GM19463 (cell line): ENCODE data around the gene CCDC61.

Experiments used
- ATAC-seq: cut with Tn5 transposase; IDR thresholded peaks from one replicate; pipeline ENCODE4 v1.9.1; 2021; ENCODE audit warnings: mild to moderate bottlenecking, moderate library complexity; ENCODE audit not compliant: unreplicated experiment

Gene CCDC61, protein sequence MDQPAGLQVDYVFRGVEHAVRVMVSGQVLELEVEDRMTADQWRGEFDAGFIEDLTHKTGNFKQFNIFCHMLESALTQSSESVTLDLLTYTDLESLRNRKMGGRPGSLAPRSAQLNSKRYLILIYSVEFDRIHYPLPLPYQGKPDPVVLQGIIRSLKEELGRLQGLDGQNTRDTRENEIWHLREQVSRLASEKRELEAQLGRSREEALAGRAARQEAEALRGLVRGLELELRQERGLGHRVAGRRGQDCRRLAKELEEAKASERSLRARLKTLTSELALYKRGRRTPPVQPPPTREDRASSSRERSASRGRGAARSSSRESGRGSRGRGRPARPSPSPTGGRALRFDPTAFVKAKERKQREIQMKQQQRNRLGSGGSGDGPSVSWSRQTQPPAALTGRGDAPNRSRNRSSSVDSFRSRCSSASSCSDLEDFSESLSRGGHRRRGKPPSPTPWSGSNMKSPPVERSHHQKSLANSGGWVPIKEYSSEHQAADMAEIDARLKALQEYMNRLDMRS

DNA sequence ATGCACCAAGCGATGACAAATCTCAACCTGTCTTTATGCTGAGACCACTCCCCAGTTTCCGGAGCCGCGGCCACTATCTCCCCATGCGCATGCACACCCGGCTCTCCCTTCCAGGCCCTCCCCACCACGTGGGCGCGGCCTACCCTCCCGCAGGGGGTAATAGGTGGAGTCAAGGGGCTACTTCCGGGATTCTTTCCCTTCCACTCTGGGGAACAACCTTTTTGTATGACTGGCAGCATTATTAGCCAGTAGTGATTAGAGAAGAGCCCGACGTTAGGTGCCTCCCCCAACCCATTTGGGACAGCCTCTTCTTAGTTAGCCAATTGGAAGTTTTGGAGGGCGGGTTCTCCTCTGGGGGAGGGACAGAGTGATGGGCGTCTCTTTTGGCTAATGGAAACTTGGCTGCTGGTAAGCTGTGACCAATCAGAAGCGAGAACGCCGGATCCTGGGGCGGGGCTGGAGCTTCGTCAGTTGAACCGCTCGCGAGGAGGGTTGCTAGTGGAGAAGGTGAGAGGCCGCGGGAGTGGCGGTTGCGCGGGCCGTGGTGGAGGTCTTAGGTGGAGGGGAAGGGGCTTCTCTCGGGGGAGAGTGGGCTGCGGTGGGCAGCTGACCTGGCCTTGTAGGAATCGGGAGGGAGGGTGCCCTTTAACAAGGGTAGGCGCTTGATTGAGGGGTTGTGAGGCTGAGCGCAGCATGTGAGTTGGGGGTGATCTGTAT, at the start of gene CCDC61:
CCDC61 (plus strand) TSS at position 470 of the 717 bp plus-strand sequence. CDS start 7,552 bp downstream, outside the sequence.
- peak; percentile 93 for ATAC-seq

DNA sequence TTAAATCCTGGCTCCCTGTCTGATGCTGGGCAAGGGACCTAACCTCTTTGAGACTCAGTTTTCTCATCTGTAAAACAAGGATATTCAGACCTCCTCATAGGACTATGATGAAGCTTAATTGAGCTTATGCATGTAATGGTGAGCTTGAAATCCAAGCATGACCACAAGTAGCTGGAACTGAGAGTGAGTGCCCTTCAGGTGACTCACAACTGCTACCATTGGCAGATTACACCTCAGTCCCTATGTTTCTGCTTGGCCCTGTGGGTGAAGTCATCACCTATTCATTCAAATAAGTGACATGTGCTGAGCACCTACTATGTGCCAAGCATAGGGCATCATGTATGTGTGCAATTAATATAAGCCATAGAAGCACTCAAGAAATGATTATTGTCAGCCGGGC, 47.3 kb upstream of the CCDC61 start:
- no peak for ATAC-seq

DNA sequence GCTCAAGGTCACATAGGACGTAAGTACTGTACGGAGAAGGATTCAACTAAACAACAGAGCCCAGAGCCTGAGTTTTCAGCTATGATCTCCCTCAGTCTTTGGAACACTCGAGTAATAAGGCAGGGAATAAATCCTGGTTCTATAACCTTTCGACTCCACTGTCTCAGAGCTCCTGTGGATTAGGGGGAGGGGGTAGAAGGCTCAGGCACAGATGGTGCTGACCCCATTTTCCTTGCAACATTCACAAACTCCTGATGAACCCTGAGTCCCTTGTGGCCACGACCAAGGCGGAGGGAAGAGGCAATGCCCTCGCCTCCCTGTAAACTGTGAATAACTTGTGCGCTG, 43.0 kb upstream of the CCDC61 start:
- ATAC-seq = no peak

DNA sequence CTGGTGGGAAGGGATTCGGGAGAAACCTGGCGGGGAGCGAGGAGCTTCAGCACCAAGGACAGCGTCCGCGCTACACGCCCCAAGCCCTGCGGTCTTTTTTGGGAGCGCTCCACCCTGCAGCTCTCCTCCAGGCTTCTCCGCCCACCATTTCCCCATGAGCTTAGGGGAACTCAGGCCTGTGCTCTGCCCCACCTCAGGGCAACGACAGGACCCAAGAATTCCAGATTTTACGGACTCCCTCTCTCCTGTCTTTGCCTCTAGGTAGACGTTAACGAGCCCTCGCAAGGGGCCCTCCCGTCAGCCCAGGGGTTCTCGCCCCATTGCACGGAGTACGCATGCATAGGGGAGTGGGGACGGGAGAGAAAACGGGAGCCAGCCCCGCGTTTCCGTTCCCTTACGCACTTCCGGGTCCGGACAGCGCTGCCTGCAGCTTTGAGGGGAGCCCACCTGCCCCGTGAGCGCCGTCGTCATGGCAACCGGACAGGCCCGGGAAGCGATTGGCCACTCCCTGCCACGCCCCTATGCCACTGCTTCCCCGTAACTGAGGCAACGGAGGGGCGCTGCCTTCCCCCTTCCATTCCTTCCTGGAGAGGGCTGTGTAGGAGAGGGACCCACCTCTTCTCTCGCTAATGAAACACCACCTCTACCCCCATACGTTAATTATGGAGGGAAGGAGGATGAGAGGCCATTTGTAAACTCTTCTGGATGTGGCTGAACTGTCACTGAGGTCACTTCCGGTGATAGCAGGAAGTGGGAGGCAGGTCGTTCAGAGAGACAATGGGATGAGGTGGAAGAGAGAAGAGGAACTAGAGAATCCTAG, 42.4 kb upstream of the CCDC61 start:
- ATAC-seq = no peak

DNA sequence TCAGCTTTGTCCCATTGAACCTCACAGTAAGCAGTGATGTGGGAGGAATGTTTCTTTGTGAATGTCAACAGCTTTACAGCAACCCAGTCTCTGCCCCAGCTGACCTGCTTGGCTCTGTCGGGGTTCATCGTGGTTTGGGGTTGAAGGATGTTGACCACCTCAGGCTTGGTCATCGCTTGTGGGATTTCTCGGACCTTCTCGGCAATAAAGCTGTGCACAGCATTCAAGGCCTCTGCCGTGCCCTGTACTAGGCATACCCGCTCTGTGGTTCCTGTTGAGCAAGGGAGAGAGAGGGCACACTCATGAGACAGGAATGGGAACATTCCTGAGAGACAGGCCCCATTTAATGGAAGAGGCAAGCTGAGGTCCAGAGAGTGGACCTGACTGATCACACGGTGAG, 41.6 kb upstream of the CCDC61 start:
- no peak for ATAC-seq

DNA sequence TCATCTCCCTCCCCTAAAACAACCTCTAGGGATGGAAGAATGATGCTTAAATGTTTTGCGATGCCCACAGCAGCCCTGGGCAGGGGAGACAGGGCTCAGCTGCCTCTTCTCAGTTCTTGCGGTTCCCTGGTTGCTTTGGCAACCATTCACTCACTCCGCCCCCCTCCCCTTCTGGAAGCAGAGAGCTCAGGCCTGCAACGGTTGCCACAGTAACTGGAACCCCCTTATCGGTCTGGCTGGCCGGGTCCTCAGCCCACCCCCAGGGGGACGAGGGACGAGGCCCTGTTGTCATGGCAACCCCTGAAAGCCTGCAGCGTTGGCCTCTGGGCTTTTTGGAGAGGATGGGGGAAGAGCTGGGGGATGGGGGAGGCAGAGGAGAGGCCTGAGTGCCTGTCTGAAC, 41.1 kb upstream of the CCDC61 start:
- ATAC-seq = no peak

DNA sequence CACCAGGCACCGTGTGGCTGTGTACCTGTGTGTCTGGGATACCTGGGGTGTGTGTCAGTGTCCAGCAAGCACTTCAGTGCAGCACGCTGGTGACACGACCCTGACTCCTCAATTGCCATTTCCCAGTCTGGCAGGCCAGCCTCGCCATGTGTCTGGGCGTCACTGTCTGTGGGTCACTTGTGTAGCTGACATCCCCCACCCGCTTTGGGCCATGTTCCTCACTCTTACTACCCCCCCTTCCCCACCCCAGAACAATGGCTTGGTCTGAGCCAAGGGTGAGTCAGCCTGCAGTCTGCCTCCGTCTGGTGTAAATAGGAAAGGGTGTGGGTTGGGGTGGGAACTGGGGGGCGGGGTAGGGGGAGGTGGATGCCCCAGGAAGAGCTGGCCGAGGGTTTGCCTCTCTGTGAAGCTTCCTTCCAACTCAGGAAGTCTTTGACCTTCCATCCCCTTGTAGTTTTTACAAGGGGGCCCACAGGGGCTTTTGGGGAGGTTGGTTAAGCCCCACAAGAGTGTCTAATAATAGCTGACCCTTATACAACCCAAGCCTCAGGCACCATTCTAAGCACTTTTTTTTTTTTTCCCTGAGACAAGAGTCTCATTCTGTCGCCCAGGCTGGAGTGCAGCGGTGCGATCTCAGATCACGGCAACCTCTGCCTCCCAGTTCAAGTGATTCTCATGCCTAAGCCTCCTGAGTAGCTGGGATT, 39.2 kb upstream of the CCDC61 start:
- ATAC-seq = no peak

DNA sequence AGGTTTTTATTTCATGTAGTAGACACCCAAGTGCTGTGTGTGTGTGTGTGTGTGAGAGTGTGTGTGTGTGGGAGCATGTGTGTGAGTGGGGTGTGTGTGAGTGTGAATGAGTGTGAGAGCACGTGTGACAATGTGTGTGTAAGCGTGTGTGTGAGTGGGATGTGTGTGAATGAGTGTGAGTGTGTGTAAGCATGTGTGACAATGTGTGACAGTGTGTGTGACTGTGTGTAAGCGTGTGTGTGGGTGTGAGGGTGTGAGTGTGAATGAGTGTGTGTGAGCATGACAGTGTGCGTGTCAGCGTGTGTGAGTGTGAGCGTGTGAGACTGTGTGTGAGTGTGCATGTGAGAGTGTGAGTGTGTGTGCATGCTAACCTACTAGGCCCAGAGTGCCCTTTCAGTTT, 36.9 kb upstream of the CCDC61 start:
- no peak for ATAC-seq

DNA sequence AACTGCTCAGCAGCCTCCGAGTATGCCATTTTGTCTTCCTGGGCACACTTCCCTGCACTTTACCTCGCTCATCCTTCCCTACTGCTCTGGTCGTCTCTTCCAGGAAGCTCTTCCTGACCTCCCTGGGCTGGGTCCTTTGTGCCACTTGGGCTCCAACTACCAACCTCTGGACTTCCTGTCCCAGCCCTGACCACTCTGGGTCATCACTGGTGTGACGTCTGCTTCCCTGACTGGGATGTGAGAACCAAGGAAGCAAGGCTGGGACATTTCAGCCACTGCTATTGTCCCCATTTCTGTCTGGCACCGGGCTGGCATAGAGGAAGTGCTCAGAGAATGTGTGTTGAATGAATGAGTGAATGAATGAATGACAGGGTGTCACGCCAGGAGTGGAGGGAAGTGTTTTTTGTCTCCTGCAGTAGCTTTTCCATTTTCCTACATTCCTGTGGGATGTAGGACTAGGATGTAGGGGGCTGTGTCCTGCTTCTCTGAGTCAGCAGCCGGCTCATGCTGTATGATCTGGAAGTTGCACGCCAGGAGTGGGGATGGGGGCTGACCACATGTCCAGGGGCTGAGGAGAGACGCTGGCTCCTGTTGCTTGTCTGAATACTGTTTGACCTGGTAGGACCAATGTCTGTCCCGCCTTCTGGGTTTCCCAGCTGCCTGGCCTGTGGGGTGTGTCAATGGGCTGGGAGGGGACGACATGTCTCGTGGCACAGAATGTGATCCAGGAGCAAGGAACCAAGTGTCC, 36.3 kb upstream of the CCDC61 start:
- no peak for ATAC-seq

DNA sequence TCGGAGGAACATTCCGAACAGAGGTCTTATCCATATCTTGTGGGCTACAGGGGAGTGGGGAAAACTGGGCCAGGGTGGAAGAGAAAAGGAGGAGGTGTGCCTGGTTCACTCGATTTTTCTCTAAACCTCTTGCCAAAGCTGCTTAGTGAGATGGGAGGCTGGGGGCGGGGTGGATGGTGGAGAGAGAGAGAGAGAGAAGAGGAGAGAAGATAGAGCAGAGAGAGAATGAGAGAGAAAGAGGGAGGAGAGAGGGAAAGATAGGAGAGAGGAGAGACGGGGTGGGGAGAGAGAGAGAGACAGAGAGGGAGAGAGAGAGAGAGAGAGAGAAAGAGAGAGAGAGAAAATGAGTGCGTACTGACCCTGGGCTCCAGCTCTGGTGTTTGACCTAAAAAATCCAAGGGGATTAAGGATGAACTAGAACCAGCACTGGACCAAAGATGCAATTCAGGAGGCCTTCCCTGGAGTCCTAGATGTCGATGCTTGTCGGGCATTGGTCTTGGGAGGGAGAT, 35.7 kb upstream of the CCDC61 start:
- ATAC-seq = no peak

DNA sequence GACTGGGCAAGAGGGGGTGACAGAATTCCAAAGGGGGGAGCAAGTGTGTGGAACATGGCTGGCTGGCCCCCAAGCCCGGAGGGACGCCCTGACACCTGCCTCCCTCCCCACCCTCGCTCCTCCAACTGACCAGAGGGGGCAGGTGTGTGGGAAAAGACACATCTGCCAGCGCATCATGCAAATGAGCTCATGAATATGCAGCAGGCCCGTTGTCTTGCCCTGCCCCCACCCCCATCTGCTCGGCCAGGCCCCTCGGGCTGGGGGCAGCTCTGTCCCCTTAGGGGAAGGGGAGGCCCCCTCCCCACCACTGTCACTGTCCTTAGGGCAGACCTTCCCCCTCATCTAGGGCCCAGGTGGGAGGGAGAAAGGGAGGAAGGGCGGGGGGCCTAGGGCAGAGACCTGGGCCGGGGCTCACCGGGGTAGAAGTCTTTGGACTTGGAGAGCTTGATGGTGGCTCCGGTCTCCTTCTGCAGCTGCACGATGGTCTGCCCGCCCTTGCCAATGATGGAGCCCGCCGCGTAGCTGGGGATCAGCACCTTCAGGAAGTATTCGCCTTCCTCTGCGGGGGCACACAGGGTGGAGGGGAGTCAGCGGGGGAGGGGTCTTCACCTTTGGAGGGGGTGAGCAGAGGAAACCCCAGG, 34.6 kb upstream of the CCDC61 start:
- ATAC-seq = no peak

DNA sequence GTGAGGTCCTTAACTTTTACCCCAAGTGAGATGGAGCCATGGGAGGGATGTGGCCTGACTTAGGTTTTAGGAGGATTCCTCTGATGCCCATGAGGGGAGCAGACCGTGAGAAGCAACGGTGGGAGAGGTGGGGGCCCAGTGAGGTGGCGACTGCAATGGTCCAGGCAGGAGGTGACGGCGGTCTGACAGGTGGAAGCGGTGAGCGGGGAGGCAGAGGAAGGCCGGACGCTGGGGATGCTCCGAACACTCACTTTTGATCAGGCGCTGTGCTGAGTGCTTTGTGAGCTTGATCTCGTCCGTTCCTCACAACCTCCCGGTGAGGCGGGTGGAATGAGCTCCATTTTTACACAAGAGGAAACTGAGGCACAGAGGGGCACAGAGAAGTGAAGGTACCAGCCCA, 33.2 kb upstream of the CCDC61 start:
- ATAC-seq = no peak

DNA sequence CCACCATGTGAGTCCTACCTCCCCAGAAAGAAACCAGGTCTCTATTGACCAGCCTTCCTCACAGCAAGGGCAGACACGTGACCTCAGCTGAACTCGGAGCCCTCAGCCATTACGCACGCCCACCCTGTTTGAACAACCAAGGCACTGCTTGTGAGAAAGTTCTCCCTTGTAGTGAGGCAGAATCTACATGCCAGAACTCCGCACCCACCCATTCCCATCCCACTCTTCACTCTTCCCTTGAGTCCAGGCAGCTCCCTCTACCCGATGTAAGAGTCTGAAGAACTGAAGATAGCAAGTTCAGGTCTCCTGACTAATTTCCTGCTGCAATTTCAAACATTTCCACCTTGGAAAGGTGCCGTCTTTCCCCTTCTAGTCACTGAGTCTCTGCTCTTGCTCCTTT, 28.0 kb upstream of the CCDC61 start:
- no peak for ATAC-seq

DNA sequence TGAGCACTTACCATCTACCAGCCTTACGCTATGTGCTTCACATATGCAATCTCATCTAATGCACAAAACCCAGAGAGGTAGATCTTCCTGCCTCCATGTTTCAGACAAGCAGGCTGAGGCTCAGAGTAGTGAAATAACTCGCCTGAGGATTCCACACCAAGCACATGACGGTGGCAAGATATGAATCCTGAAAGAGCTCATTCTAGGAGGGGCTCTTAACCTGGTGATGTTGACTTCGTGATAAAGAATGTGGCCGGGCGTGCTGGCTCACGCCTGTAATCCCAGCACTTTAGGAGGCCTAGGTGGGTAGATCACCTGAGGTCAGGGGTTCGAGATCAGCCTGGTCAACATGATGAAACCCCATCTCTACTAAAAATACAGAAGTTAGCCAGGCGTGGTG, 26.6 kb upstream of the CCDC61 start:
- no peak for ATAC-seq

DNA sequence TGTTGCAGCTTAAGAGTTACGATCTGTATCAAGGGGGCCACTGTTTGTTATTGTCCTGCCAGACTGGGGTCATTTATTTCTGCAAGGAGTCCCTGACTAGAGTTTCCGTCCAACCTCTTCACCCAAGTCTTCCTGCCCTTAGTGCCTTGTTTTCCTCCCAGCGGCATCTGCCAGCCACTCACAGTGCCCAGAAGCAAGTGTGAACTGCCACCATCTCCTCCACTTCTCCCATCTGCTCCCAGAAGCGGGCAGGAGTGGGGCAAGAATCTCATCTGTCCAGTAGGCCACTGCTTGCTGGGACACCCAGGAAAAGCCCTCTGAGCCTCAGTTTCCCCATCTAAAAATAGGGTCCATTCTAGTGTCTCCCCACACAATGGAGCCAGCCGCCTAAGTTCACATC, 25.6 kb upstream of the CCDC61 start:
- no peak for ATAC-seq

DNA sequence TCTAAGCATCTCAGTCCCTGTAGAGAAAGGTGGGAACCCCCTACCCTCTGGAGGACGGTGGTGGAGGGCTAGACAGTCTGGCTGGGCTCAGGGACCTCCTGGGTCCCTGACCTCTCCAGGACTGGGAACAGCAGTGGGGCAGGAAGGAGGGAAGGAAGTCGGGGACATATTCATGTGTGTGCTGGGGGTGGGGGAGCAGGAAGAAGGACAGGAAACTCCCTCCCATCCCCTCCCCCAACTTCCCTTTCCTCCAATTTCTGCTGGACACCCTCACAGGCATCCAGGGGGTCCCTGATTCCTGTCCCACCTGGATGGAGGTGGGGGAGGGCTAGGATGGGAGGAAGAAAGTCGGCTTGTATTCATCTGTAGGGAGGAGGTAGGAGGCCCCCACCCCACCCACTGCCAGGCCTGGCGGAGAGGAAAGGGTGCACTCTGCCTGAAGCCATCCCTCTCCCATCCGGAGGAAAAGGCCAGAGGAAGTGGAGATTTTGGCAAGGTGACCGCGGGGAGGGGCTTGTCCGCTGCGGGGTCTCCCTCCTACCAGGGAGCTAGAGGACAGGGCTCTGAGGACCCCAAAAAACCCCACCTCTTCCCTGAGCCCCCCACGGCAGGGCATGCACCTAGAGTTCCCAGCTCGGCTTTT, 23.9 kb upstream of the CCDC61 start:
- no peak for ATAC-seq

DNA sequence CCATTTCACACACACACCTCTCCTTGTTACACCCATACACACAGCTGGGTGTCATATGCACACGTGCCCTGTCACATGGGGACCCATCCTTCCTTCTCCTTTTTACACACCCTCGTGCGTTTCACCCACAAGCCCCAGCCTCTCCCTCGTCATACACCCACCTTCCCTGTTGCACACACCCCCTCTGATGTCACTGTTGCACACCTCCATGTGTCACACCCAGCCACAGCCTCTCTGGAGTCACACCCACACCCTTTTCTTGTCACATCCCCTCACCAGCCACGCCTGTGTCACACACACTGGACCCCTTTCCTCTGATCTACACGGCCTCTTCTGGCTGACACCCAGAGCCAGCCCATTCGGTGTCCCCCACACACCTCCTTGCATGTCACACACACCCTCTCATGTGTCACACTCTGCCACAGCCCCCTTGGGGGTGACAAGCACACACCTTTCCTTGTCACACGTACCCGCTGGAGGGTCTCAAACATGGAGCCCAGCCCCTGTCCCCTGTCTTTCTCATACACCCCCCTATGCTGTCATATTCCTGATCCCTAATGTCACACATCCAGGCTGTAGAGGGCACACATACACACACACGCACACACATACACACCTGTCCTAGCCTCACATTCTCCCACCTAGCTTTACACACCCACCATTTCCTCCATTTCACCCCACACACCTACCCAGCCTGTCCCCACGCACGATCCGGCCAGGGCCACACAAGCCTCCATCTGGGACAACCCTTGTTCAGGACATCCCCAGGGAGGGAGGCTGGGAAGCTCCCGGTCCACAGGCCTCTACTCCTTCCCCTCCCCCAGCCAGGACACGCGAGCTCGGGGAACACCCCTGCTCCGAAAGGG, 23.0 kb upstream of the CCDC61 start:
- no peak for ATAC-seq

DNA sequence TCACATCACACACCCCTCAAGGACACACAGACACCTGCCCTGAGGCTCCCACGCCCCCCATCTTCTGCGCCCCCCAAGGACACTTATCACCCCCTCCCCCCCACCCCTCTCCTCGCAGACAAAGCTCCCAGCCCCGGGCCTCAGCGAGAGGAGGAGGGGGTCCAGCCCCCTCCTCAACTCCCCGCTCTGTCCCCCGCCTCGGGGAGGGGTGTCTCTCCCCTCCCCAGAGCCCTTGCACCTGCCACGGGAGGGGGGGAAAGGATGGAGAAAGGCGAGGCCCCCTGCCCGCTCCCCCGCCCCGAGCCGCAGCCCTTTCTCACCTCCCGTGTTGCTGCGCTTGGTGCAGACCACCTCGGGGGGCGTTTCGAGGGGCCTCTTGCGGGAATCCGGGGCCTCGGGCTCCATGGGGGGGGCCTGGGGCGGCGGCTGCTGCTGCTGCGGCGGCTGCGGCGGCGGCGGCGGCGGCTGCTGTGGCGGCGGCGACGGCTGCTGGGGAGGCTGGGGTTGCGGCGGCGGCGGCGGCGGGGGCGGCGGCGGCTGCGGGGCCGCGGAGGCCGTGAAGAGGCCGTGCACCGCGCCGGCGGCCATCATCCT, 22.2 kb upstream of the CCDC61 start:
- ATAC-seq = no peak
